GM12872 (cell line): ENCODE results near the gene PORCN.
A peak's percentile ranks its signal among the peaks of the same experiment; 100 is the strongest.

Source experiments
- CTCF ChIP-seq: IDR thresholded peaks from 3 replicates; pipeline ENCODE4 v1.5.1; 2011; ENCODE audit warnings: low read depth, mild to moderate bottlenecking, low read length, moderate library complexity; ENCODE audit not compliant: insufficient read depth

The PORCN gene

GRCh38 chrX:48472851-48473703, 35.7 kb upstream of the PORCN start:
- no peak for TF ChIP-seq CTCF

GRCh38 chrX:48473704-48473990, 35.1 kb upstream of the PORCN start:
- TF ChIP-seq CTCF: no peak

- peak; percentile 46; the same call in 2 of the 3 replicates for TF ChIP-seq CTCF
Observed at GRCh38 chrX:48474127-48474526, 34.7 kb upstream of the PORCN start.

- no peak for TF ChIP-seq CTCF
Observed at GRCh38 chrX:48474581-48474980, 34.2 kb upstream of the PORCN start.

GRCh38 chrX:48475296-48475695, 33.5 kb upstream of the PORCN start:
- TF ChIP-seq CTCF: no peak

GRCh38 chrX:48475774-48476577, 32.8 kb upstream of the PORCN start, which contains the start of gene FTSJ1:
FTSJ1 (plus strand) TSS chrX:48476199; CDS start chrX:48478048, 1,849 bp downstream.
- no peak for TF ChIP-seq CTCF

GRCh38 chrX:48476919-48477318, 31.9 kb upstream of the PORCN start:
- no peak for TF ChIP-seq CTCF
